ENCODE results near the gene CARHSP1.

GRCh38 chr16:8812162-8812843 is 56.5 kb downstream of the CARHSP1 start:
- TF ChIP-seq CTCF (IDR thresholded peaks at IDR 0.05) = no peak
- no peak for TF ChIP-seq POLR2AphosphoS5 (IDR thresholded peaks at IDR 0.05)
- TF ChIP-seq POLR2A (IDR thresholded peaks at IDR 0.05) = no peak

All from prostate gland (tissue), 2 donors.